NCI-H69 (cell line): Measurements from ENCODE around the gene BCAP31.
"Not testable (repeated sequence)": the region's sequence is repeated elsewhere in the genome, so short reads cannot be mapped to it uniquely, and the experiment has no call there.

Experiments used
- DNase-seq: peaks from one replicate; lab custom pipeline; 2025; lab: John Stamatoyannopoulos, UW

BCAP31 gene

DNA sequence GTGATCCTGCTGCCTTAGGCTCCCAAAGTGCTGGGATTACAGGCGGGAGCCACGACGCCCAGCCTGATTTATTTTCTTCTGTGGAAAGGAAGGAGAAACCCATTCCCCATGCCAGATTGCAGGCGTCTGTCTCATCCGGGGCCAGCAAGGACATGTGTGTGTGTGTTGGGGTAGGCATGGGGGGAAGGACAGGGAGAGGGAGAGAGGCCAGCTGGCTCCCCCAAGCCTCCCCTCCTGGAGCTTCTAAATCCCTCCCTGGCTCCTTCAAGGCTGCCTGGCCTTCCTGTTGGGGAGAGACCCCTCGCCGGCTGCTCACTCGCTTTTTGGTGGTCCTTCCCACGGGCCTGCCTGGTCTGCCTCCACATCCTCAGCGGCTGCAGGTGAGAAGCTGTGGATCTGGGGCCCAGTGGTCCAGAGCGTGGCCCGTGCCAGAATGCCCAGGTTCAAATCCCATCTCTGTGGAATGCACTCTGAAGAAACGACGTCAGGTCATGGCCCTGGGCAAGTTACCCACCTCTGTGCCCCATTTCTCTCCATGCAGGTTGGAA lies 38.5 kb upstream of the BCAP31 start:
- DNase-seq: no peak

DNA sequence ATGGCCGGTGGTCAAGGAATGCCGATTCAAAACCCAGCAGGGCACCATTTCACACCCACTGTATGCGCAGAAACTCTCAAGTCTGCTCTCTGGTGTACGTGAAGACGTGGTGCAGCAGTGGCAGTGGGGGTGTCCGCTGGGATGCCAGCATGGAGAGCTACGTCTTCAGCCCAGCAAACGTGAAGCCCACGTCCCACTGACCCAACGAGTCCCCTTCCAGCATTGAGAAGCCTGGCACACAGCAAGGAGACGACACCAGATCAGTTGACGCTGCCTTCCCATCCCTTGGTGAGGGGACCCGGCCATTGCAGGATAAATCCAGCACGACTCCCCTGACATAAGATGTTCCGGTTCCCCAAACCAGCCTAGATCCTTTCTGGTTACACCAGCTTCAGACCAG lies 37.7 kb upstream of the BCAP31 start:
- DNase-seq: no peak

DNA sequence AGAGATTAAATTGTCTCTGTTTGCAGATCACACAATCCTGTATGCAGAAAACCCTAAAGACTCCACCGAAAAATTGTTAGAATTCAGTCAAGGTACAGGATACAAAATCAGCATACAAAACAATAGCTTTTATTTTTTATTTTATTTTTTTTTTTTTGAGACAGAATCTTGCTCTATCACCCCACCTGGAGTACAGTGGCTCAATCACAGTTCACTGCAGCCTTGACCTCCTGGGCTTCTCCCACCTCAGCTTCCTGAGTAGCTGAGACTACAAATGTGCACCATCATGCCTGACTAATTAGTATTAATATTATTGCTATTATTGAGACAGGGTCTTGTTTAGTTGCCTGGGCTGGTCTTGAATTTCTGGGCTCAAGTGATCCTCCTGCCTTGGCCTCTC lies 30.9 kb upstream of the BCAP31 start:
- no peak for DNase-seq

DNA sequence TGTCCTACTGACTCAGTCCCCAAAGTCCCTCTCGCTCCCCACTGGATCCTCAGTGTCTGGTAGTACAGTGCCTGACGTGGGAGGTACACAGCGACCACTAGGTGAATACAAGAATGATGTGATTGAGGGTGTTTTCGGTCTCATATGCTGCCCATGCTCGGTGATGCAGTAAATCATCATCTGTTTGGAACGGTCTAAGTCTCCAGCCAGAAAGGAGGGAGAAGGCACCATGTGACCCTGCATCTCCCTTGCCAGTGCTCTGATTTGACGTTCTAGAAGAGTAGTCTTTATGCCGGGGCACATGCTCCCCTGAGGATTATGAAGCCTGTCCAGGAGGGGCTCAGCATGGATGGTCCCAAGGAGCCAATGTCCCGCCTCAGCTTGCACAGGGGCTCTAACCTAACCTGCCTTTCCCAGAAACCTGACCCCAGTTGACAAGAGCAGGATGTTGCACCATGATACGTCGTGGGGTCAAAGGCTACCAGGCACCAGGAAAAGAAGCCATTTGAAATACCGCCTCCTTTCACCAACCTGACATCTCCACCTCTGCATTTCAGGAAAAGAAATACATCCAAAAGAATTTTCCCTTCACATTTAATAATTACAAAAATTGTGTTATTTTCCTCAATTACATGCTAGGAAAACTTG lies 26.1 kb upstream of the BCAP31 start:
- no peak for DNase-seq

DNA sequence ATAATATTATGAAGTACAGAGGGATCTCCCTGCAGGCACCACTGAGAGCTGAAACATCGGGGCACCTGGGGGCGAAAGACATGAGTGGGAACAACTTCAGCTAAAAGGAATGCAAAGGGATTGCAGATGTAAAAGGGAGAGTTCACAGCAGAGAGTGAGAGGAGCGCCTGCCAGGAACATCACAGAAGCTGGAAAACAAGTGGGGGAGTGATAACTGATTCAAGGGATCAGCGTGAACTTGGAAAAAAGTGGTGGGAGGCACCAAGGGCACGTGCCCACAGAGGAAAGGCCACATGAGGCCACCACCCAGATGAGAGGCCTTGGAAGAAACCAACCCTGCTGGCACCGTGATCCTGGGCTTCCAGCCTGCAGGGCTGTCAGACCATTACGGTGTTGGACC lies 24.8 kb upstream of the BCAP31 start:
- DNase-seq: not testable (repeated sequence)

DNA sequence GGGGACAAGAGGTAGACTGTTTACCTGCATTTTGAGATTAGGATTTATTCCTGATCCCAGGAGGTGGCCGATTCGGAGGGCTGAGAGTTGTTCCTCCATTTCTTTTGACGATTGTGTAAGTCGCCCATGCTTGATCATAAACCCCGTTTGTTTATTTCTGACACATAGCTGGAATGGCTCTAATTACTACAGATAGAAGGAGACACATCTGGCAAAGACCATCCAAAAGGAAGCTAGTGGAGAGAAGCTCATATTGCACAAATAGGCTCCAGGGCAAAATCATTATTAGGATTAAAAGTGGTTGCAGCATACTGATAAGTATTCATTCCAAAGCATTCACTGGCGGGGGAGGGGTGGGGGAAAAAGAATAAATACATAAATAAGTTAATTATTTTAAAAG lies 22.8 kb upstream of the BCAP31 start:
- not testable (repeated sequence) for DNase-seq

DNA sequence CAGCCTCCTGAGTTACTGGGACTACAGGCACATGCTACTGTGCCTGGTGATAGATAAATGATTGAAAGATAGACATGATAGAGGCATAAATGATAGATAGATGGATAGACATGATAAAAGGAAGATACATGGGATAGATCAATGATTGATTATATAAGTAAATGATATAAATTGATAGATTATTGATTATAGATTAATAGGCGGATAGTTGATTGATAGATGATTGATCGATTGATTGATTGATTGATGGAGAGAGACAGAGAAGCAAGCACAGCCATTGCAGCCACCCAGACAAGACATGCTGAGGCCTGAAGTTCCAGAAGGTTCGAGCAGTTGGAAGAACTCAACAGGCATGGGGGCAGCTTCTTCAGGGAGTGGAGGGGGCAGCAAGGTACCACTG lies 22.2 kb upstream of the BCAP31 start:
- no peak for DNase-seq

DNA sequence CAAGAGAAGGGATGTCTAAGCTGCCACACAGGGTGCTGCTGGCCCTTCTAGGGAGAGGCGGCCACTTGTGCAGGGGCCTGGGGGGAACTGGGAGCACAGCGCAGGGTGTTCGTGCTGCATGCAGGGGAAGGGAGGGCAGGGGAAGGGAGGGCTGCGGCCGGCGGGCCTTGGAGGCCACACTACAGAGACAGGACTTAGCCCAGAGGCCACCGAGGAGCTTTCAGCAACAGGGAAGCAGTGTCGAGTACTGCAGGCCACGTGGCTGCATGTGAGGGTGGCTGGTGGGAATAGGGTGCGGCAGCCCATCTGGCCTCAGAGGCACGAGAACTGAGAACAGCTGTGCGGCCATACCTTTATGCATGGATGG lies 20.9 kb upstream of the BCAP31 start:
- not testable (repeated sequence) for DNase-seq

DNA sequence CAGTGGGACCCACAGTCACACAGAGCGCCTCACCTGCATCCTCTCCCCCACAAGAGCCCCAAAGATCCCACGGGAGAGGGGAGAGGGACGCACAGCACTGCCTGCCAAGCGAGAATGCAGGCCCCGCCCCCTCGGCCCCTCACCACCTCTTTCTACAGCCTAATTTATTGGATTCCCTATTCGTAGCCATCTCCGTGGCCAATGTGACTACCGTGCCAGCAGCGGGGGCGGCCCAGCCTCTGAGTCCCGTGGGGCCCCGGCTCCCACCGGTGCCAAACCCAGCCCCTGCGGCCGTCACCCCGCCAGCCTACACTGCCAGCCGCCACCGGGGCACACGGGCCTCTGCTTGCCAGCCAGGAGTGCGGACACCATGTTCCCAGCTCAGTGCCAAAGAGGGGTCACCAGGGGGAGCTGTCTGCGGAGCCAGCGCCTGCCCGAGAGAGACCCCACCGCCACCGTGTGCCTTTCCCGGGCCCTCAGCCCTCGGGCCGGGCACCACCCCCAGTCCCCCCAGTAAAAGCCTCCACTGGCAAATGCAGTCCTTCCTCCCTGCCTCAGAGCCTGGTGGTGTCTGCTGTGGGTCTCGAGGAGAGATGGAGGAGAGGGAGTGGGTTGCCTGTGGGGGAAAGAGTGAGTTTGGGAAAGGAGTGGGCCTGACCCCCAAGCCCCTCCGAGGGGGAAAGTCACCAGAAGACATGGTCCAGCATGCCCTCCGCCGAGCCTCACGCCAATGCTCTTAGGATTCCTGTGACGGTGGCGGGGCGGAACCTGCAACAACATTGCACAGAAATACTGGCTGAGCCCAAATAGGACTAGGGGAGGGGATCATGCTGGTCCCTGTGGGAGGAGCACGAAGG lies 20.3 kb upstream of the BCAP31 start:
- DNase-seq: peak; percentile 59

DNA sequence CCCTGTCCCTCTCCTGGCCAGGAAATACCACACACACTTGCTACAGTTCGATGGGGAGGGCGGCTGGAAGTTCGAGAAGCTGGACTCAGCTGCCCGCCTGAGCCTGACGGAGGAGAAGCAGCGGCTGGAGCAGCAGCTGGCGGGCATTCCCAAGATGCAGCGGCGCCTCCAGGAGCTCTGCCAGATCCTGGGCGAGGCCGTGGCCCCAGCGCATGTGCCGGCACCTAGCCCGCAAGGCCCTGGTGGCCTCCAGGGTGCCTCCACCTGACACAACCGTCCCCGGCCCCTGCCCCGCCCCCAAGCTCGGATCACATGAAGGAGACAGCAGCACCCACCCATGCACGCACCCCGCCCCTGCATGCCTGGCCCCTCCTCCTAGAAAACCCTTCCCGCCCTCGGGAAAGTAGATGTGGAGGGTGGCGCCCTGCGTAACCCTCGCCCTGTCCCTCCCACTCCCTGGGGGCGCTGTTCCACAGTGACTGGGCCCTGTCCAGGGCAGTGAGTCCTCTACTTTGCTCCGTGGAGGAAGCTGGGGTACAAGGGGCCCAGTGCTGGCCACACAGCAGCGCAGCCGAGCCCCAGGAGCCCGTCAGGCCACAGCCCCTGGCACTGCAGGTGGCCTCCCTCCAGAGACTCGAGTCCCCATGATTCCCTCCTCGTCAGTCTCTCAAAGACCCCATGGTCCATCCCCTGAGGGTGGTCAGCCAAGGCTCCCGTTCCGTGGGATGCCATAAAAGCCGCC lies 19.5 kb upstream of the BCAP31 start:
- peak; percentile 81 for DNase-seq

DNA sequence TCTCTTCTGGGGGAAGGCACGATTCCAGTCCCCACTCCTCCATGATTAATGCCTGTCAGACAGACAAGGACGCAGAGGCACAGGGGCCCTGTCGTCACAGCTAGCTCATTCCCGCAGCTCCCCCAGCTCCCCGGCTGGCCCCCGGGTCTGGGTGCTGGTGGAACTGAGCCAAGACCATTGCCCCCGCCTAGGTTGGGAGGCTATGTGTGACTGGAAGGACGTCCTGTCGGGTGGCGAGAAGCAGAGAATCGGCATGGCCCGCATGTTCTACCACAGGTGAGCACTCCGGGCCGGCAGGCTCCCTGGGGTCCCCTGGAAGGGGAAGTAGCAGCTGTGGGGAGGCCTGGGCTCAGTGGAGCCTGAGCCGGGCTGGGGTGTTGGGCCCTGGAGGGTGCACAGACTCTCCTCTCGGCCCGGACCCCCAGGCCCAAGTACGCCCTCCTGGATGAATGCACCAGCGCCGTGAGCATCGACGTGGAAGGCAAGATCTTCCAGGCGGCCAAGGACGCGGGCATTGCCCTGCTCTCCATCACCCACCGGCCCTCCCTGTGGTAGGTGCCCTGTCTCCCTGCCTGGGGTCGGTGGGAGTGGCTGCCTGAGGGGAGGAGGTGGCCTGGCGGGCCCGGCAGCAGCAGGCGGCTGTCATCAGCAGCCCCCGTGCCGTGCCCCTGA lies 18.7 kb upstream of the BCAP31 start:
- DNase-seq: not testable (repeated sequence)

DNA sequence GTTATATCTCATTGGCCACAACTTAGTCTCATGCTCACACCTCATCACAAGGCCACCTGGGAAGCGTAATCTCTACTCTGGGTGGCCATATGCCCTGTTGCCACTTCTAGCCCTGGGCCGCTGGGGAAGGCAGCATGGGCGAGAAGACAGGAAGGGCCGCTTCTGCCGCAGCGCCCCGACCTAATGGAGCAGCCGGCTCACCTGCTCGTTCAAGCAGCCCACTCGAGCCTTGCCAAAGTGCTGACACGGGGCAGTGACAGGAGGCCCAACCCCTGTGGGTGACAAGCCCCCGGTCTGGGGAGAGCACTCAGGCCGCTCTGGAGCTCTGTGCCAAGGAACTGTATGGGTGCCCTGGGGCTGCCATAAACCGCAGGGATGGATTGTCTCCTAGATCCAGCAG lies 17.9 kb upstream of the BCAP31 start:
- not testable (repeated sequence) for DNase-seq

DNA sequence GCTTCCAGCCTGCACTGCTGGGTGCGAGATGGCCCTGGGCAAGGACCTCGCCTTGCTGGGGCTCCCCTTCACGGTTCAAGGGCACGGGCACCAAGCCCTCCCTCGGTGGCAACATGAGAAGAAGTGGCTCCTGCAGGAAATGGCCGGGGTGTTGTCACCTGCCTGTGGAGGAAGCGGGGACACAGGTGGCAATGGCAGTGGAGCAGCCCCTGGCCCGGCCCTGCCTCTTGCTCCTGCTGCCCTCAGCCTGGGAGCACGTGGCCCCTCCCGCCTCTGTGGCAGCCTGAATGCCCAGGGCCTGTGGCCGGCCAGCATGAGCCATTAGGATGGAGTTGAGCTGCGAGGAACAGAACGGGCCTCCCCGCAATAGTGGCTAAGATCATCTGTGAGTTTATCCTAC lies 17.3 kb upstream of the BCAP31 start:
- no peak for DNase-seq

DNA sequence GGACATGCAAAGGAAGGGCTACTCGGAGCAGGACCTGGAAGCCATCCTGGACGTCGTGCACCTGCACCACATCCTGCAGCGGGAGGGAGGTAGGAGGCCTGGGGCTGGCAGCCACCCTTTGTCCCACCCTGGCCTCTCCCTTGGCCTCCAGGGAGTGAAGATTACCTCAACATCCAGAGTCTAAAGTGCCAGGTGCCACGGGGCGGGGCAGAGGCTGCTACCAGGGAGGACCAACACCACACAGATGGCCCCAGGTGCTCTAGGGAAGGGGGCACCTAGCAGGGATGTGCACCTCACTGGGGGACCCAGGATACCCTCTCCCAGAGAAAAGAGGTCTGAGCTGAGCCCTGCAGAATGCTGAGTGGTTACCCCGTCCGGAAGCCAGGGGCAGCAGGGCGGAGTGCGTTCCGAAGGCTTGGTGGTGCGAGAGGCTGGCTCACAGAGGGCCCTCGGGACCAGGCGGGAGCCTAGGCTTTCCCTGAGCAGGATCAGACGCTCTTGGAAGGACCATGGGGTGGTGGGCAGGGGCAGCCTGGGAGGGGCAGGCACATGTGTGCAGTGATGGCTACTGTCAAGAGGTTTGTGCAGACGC lies 16.5 kb upstream of the BCAP31 start:
- DNase-seq: no peak

DNA sequence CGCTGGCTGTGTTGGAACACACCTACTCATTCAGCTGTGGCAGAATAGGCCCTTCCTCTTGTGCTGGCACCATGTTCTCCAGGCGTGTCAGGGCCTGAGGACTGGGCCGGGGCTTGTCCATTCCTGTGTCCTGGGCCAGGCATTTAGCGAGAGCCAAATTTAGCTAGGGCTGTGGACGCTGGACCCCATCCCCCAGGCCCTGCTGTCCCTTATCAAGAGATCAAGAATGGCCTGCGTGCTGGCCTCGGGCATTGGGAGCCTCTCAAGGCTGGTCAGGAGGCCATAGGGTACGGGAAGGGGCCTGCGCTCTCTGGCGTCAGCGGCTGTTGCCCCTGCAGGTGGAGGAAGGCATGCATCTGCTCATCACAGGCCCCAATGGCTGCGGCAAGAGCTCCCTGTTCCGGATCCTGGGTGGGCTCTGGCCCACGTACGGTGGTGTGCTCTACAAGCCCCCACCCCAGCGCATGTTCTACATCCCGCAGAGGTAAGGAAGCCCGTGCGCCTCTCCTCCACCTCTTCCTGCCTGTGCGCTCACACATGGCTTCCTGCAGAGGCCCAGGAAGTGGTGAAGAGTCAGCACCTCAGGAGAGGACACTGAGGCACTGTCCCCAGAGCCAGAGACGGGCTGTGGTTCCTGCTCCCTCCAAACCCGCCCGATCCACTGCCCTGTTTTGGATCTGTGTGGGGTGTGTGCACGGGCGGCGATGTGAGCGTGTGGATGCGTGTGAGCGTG lies 15.7 kb upstream of the BCAP31 start:
- DNase-seq: no peak

DNA sequence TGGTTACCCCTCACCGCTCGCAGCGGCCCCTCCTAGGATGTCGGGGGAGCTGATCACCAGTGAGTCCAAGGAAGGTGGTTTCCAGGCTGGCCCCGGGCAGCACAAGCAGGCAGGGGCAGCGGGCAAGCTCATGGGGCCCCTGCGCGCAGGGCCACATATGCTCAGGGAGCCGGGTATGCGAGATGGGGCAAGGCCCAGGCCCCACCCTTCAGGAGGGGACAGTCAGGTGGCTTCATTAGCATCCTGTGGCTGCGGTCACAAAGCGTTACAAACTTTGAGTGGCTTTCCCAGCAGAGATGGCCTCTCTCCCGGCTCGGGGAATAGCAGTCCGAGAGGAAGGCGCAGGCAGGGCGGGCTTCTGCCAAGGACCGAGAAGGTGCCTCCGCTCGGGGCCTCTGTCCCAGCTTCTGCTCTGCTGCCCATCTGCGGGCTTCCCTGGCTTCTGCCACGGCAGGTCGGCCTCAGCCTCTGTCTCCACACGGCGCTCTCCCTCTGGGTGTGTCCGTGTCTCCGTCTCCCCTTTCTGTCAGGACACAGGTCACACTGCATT lies 13.9 kb upstream of the BCAP31 start:
- no peak for DNase-seq

DNA sequence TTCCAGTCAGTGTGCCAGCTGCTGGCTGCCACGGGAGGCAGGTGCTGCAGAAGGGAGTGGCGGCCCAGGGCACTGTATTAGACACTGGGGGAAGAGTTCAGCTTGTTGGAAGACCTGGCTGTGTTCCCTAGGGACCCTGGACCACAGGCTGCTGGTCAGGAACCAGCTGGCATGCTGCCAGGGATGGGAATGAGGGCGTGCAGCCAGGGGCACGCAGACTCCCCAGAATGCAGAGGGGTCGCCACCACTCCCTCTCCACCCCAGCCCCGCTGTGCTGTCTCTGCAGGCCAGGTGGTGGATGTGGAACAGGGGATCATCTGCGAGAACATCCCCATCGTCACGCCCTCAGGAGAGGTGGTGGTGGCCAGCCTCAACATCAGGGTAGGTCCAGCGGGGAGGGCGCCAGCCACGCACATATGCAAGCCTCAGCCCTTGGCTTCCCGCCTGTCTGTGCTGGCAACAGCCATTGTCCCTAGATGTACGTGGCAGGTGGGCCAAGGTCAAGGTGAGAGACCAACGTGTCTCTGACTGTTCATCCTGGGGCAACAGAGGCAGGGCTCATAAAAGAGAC lies 12.8 kb upstream of the BCAP31 start:
- DNase-seq: peak; percentile 21

DNA sequence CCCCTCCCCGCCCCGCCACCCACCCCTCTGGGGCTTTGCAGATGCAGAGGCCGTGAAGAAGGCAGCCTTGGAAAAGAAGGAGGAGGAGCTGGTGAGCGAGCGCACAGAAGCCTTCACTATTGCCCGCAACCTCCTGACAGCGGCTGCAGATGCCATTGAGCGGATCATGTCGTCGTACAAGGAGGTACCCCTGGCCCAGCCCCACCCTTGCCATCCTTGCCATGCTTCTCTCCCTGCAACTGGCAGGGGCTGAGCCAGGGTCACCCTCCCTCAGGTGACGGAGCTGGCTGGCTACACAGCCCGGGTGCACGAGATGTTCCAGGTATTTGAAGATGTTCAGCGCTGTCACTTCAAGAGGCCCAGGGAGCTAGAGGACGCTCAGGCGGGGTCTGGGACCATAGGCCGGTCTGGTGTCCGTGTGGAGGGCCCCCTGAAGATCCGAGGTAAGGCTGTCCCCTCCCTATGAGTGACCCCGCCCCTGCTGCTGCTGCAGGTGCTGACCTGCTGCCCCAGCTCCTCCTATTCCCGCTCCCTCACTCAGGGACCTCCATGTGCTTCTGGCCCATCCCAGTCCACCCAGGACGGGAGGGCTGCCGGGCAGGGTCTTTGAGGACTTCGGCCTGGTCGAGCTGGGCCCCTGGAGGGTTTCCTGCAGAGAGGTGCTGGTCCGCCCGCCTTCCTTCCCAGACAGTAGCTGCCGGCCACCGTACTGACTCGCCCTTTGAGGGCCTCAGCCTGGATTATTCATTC lies 12.1 kb upstream of the BCAP31 start:
- no peak for DNase-seq

DNA sequence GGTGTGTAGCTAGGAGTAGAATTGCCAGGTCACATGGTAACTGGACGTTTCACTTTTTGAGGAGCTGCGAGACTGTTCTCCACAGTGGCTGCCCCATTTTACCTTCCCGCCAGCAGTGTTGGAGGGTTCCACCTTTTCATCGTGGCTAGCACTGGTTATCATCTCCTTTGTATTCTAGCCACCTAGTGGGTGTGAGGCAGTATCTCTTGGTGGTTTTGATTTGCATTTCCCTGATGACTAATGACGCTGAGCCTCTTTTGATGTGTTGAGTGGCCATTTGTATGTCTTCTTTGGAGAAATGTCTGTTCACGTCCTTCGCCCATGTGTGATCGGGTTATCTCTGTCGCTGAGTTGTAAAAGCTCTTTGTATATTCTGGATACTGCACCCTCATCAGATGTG lies 11.1 kb upstream of the BCAP31 start:
- no peak for DNase-seq

DNA sequence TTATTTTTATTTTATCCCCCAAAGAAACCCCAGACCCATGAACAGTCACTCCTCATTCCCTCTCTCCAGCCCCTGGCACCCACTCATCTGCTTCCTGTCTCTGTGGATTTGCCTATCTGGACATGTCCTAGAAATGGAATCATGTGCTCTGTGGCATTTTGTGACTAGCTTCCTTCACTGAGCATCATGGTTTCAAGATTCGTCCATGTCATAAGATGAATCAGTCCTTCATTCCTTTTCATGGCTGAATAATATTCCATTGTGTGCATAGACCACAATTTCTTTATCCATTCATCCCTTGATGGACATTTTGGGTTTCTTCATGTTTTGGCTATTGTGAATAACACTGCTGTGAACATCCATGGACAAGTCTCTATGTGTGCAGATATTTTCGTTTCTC lies 10.7 kb upstream of the BCAP31 start:
- no peak for DNase-seq
